Natural killer cell (primary cell): Measurements from ENCODE around the gene DHX58. TPM values are rescaled to one million over a fixed set of nuclear protein-coding genes. Genes with fewer than 3 reads are reported as not detected.

Experiments used
- ATAC-seq, 3 donors: fragments of 150-1000 bp in 2 of 3; fragments of 200-7000 bp in 1 of 3; cut with Tn5 transposase; 1 replicate in 1 of 3; 2 replicates in 2 of 3; pipeline ENCODE4 v1.10.0; 2021; ENCODE audit warnings: mild to moderate bottlenecking in 2 of 3, moderate library complexity in 2 of 3
- DNase-seq, 2 donors: peaks; one replicate each; pipeline versions ENCODE4 v3.0.0 to v3.0.0-alpha.2; 2013 to 2021; ENCODE audit warnings: mixed read lengths in 1 of 2
- H3K27ac ChIP-seq: one replicate; pipeline ENCODE4 v1.5.1; 2013; ENCODE audit warnings: mild to moderate bottlenecking, low read length
- H3K27me3 ChIP-seq: one replicate; pipeline ENCODE4 v1.6.1; 2013; ENCODE audit warnings: low read length; ENCODE audit not compliant: control insufficient read depth, insufficient read depth
- H3K36me3 ChIP-seq: one replicate; pipeline ENCODE4 v1.6.1; 2013; ENCODE audit warnings: low read length; ENCODE audit not compliant: control insufficient read depth, insufficient read depth
- H3K4me1 ChIP-seq: one replicate; pipeline ENCODE4 v1.6.1; 2013; ENCODE audit warnings: low read length; ENCODE audit not compliant: control insufficient read depth, insufficient read depth
- H3K4me3 ChIP-seq: one replicate; pipeline ENCODE4 v1.5.1; 2013; ENCODE audit warnings: low read length
- H3K9me3 ChIP-seq: one replicate; pipeline ENCODE4 v1.6.1; 2013; ENCODE audit warnings: low read length; ENCODE audit not compliant: control insufficient read depth, insufficient read depth
- H3K27ac Mint-ChIP-seq, 2 donors: one replicate each; pipeline ENCODE4 v1.8.0; 2022; ENCODE audit warnings: mild to moderate bottlenecking in 2 of 2, mixed read lengths in 2 of 2, moderate library complexity in 1 of 2
- H3K27me3 Mint-ChIP-seq, 2 donors: one replicate each; pipeline ENCODE4 v1.8.0; 2022; ENCODE audit warnings: low read depth in 2 of 2, mixed read lengths in 2 of 2
- H3K36me3 Mint-ChIP-seq: one replicate; pipeline ENCODE4 v1.8.0; 2022; ENCODE audit warnings: mixed read lengths
- H3K4me1 Mint-ChIP-seq, 2 donors: one replicate each; pipeline ENCODE4 v1.8.0; 2022; ENCODE audit warnings: mixed read lengths in 2 of 2
- H3K4me3 Mint-ChIP-seq: one replicate; pipeline ENCODE4 v1.8.0; 2022; ENCODE audit warnings: mild to moderate bottlenecking, moderate library complexity, mixed read lengths
- H3K9me3 Mint-ChIP-seq, 2 donors: one replicate each; pipeline ENCODE4 v1.8.0; 2022; ENCODE audit warnings: mixed read lengths in 2 of 2
- CTCF ChIP-seq: fragments of 200-600 bp; IDR thresholded peaks from one replicate; pipeline ENCODE4 v1.8.0; 2022; ENCODE audit warnings: antibody characterized with exemption
- WGBS: methylation state at CpG from one replicate; pipeline ENCODE4 v1.1.7; 2013; ENCODE audit warnings: missing lambda C conversion rate; ENCODE audit not compliant: insufficient coverage; 5-methylcytosine and 5-hydroxymethylcytosine counted together
- intact Hi-C: fragments of 100-400 bp; cut with micrococcal nuclease; formaldehyde crosslinking; loops from one replicate; pipeline ENCODE4 v1.14.2; 2022
- total RNA-seq, 4 donors: library from RNA; stranded (reverse); fragments of 120-200 nt in 1 of 4; gene quantifications; one replicate each; pipeline versions ENCODE4 v1.2.3 to v1.2.4, GENCODE V29; 2013 to 2022

Gene DHX58
- total RNA-seq, 3 donors from 2014 or later (not counting 1 experiment from before 2014, with no cell fraction given): 22.0 to 29.0 (median 24.5) TPM

DNA sequence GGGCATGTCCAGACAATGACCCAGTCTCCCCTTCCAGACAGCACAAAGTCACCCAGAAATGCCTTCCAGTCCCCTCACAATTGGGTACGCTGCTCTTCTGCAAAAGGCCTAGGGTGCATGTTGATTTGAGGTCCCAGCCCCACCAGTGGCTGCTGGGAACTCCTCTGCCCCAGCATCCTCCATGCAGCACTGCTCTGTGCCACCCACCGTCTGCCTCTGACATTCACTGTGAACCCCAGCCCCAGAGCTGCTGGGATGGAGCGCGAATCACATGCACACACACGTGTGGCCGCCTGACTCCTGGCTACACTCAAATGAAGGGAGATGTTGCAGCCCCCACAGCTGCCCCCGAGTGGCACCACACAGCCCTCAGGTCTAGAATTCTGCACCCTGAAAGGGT, 60.9 kb downstream of the DHX58 start:
- DNase-seq (no peak), ATAC-seq (no peak)
- peak overlapping the region; percentile 47 for H3K4me3 Mint-ChIP-seq
- peaks cover 5 to 8% of the 10 kb centered on the region in 2 donors for H3K4me1 Mint-ChIP-seq
- no peak overlapping the region for H3K27ac Mint-ChIP-seq
- Histone ChIP-seq H3K27me3 (peaks cover 12% of the 10 kb centered on the region), H3K36me3 (no peaks in the 10 kb centered on the region), H3K9me3 (no peaks in the 10 kb centered on the region), H3K4me1 (peaks cover 10% of the 10 kb centered on the region), H3K4me3 (no peak overlapping the region), H3K27ac (no peak overlapping the region)
- TF ChIP-seq CTCF: no peak
- no peaks in the 10 kb centered on the region for H3K9me3 Mint-ChIP-seq
- no peaks in the 10 kb centered on the region for H3K36me3 Mint-ChIP-seq
- peaks cover 23 to 28% of the 10 kb centered on the region in 2 donors for H3K27me3 Mint-ChIP-seq
- 94% methylated on average over 7 of the region's 7 CpGs for WGBS
- intact Hi-C loops: no loop called here

Other genes starting within 250 kb of the DHX58 start
- gene KLHL11, start 247.3 kb downstream of the DHX58 start, total RNA-seq: 10 to 100 TPM; 19.4 to 29.0 (median 28.2) TPM
- gene ACLY, start 193.8 kb downstream of the DHX58 start, total RNA-seq: 100 to 1,000 TPM in 2 of 3 donors, 10 to 100 TPM in 1; 86.5 to 106 (median 106) TPM
- gene ODAD4, start 182.1 kb downstream of the DHX58 start, total RNA-seq: 1 to 10 TPM in 1 of 3 donors, under 1 TPM in 2; 0.70 to 2.9 (median 0.95) TPM
- gene CNP, start 145.9 kb downstream of the DHX58 start, total RNA-seq: 10 to 100 TPM; 32.4 to 44.8 (median 38.2) TPM
- 100 to 1,000 TPM; 123 to 159 (median 149) TPM for gene DNAJC7, start 95.3 kb downstream of the DHX58 start, total RNA-seq
- 10 to 100 TPM; 17.5 to 20.9 (median 19.3) TPM for gene NKIRAS2, start 92.6 kb downstream of the DHX58 start, total RNA-seq
- under 1 TPM; 0.25 to 0.28 (median 0.26) TPM for gene C17orf113, start 62.1 kb downstream of the DHX58 start, total RNA-seq
- under 1 TPM in 1 of 3 donors, not detected in 2; 0.28 TPM for gene ZNF385C, start 14.2 kb downstream of the DHX58 start, total RNA-seq
- gene KAT2A, start 8.7 kb upstream of the DHX58 start, total RNA-seq: 10 to 100 TPM; 29.6 to 32.8 (median 29.9) TPM
- not detected for gene HSPB9, start 10.1 kb upstream of the DHX58 start, total RNA-seq
- 100 to 1,000 TPM; 137 to 151 (median 148) TPM for gene RAB5C, start 42.3 kb upstream of the DHX58 start, total RNA-seq
- gene KCNH4, start 68.4 kb upstream of the DHX58 start, total RNA-seq: under 1 TPM; 0.12 to 0.27 (median 0.20) TPM
- gene HCRT, start 72.7 kb upstream of the DHX58 start, total RNA-seq: not detected
- 10 to 100 TPM; 19.5 to 24.6 (median 22.8) TPM for gene GHDC, start 81.8 kb upstream of the DHX58 start, total RNA-seq
- gene STAT5B, start 163.7 kb upstream of the DHX58 start, total RNA-seq: 100 to 1,000 TPM in 2 of 3 donors, 10 to 100 TPM in 1; 79.9 to 112 (median 103) TPM
- gene STAT5A, start 175.8 kb upstream of the DHX58 start, total RNA-seq: 100 to 1,000 TPM; 112 to 135 (median 117) TPM